MG63 (cell line): Measurements from ENCODE around the gene PRSS22. TPM values are rescaled to one million over a fixed set of nuclear protein-coding genes. Genes with fewer than 3 reads are reported as not detected.

Experiments
- DNase-seq: peaks from one replicate; pipeline ENCODE4 v3.0.0-alpha.2; 2020
- H3K27me3 ChIP-seq: fragments of 250-450 bp; sonication (Bioruptor Pico); 2 replicates; pipeline ENCODE4 v1.5.1; 2020; ENCODE audit warnings: mild to moderate bottlenecking, moderate library complexity
- H3K36me3 ChIP-seq: fragments of 250-450 bp; sonication (Bioruptor Pico); 2 replicates; pipeline ENCODE4 v1.5.1; 2020; ENCODE audit warnings: mild to moderate bottlenecking, moderate library complexity
- H3K4me3 ChIP-seq: fragments of 250-450 bp; sonication (Bioruptor Pico); 2 replicates; pipeline ENCODE4 v1.5.1; 2020; ENCODE audit warnings: mild to moderate bottlenecking, moderate library complexity
- H3K9me3 ChIP-seq: fragments of 250-450 bp; sonication (Bioruptor Pico); 2 replicates; pipeline ENCODE4 v1.5.1; 2020; ENCODE audit warnings: mild to moderate bottlenecking, moderate library complexity
- total RNA-seq: library from RNA; depleted of rRNA; stranded (reverse); fragments of >200 nt; shearing (Covaris generic); gene quantifications from 2 replicates; pipeline ENCODE4 v1.2.3, GENCODE V29; 2014; ENCODE audit warnings: low replicate concordance

PRSS22 gene
- total RNA-seq, 1 experiment from 2014 or later, result not detected

GRCh38 chr16:2826591-2827373 is 31.2 kb downstream of the PRSS22 start:
- no peaks in the 10 kb centered on the region for H3K9me3 ChIP-seq
- no peak for DNase-seq
- no peaks in the 10 kb centered on the region for H3K27me3 ChIP-seq
- H3K36me3 ChIP-seq, result no peaks in the 10 kb centered on the region
- no peak overlapping the region for H3K4me3 ChIP-seq

GRCh38 chr16:2825906-2826305 is 32.1 kb downstream of the PRSS22 start:
- Histone ChIP-seq H3K4me3 (no peak overlapping the region), H3K36me3 (no peaks in the 10 kb centered on the region), H3K27me3 (no peaks in the 10 kb centered on the region), H3K9me3 (no peaks in the 10 kb centered on the region)
- no peak for DNase-seq

GRCh38 chr16:2825049-2825742 is 32.8 kb downstream of the PRSS22 start:
- no peaks in the 10 kb centered on the region for H3K36me3 ChIP-seq
- DNase-seq, result no peak
- no peaks in the 10 kb centered on the region for H3K9me3 ChIP-seq
- H3K4me3 ChIP-seq, result no peak overlapping the region
- no peaks in the 10 kb centered on the region for H3K27me3 ChIP-seq

GRCh38 chr16:2824626-2825025 is 33.3 kb downstream of the PRSS22 start:
- no peak for DNase-seq
- no peaks in the 10 kb centered on the region for H3K9me3 ChIP-seq
- no peaks in the 10 kb centered on the region for H3K27me3 ChIP-seq
- no peak overlapping the region for H3K4me3 ChIP-seq
- H3K36me3 ChIP-seq, result no peaks in the 10 kb centered on the region

- H3K4me3 ChIP-seq, result no peak overlapping the region
- no peak for DNase-seq
- H3K36me3 ChIP-seq, result no peaks in the 10 kb centered on the region
- no peaks in the 10 kb centered on the region for H3K9me3 ChIP-seq
- no peaks in the 10 kb centered on the region for H3K27me3 ChIP-seq
Measured at GRCh38 chr16:2822496-2822895, 35.5 kb downstream of the PRSS22 start.

- DNase-seq, result no peak
- Histone ChIP-seq H3K27me3 (no peaks in the 10 kb centered on the region), H3K36me3 (no peaks in the 10 kb centered on the region), H3K4me3 (no peak overlapping the region), H3K9me3 (no peaks in the 10 kb centered on the region)
Measured at GRCh38 chr16:2822158-2822495, 35.8 kb downstream of the PRSS22 start.

GRCh38 chr16:2821487-2822157 is 36.3 kb downstream of the PRSS22 start:
- Histone ChIP-seq H3K9me3 (no peaks in the 10 kb centered on the region), H3K4me3 (no peak overlapping the region), H3K36me3 (no peaks in the 10 kb centered on the region), H3K27me3 (no peaks in the 10 kb centered on the region)
- no peak for DNase-seq

- no peaks in the 10 kb centered on the region for H3K27me3 ChIP-seq
- H3K4me3 ChIP-seq, result no peak overlapping the region
- no peaks in the 10 kb centered on the region for H3K36me3 ChIP-seq
- no peak for DNase-seq
- no peaks in the 10 kb centered on the region for H3K9me3 ChIP-seq
Measured at GRCh38 chr16:2820836-2821486, 37.0 kb downstream of the PRSS22 start.

- H3K4me3 ChIP-seq, result no peak overlapping the region
- no peaks in the 10 kb centered on the region for H3K36me3 ChIP-seq
- no peak for DNase-seq
- H3K9me3 ChIP-seq, result no peaks in the 10 kb centered on the region
- no peaks in the 10 kb centered on the region for H3K27me3 ChIP-seq
Measured at GRCh38 chr16:2819939-2820835, 37.8 kb downstream of the PRSS22 start.

- H3K4me3 ChIP-seq, result no peak overlapping the region
- no peak for DNase-seq
- H3K36me3 ChIP-seq, result no peaks in the 10 kb centered on the region
- H3K27me3 ChIP-seq, result no peaks in the 10 kb centered on the region
- H3K9me3 ChIP-seq, result no peaks in the 10 kb centered on the region
Measured at GRCh38 chr16:2819179-2819938, 38.6 kb downstream of the PRSS22 start.

GRCh38 chr16:2818272-2818876 is 39.6 kb downstream of the PRSS22 start:
- H3K27me3 ChIP-seq, result no peaks in the 10 kb centered on the region
- no peaks in the 10 kb centered on the region for H3K9me3 ChIP-seq
- no peak overlapping the region for H3K4me3 ChIP-seq
- no peaks in the 10 kb centered on the region for H3K36me3 ChIP-seq
- DNase-seq, result no peak

- H3K27me3 ChIP-seq, result no peaks in the 10 kb centered on the region
- DNase-seq, result no peak
Measured at GRCh38 chr16:2817340-2818271, 40.4 kb downstream of the PRSS22 start.

GRCh38 chr16:2816751-2817339 is 41.1 kb downstream of the PRSS22 start, which contains the start of gene PRSS21:
TSS of gene PRSS21 (plus strand) at chr16:2817237. CDS start at chr16:2817269, 32 bp downstream.
- peak within 1 kb of the TSS; percentile 21 for H3K4me3 ChIP-seq
- H3K27me3 ChIP-seq, result no peaks in the 10 kb centered on the region
- H3K36me3 ChIP-seq, result no peaks in the 10 kb centered on the region
- H3K9me3 ChIP-seq, result no peaks in the 10 kb centered on the region
- peak; percentile 59 for DNase-seq

More at GRCh38 chr16:2817340-2818271, 40.4 kb downstream of the PRSS22 start:
- Histone ChIP-seq H3K4me3 (peak overlapping the region; percentile 21), H3K36me3 (no peaks in the 10 kb centered on the region), H3K9me3 (no peaks in the 10 kb centered on the region)

- DNase-seq, result no peak
- Histone ChIP-seq H3K27me3 (no peaks in the 10 kb centered on the region), H3K36me3 (no peaks in the 10 kb centered on the region), H3K4me3 (no peak overlapping the region), H3K9me3 (no peaks in the 10 kb centered on the region)
Measured at GRCh38 chr16:2815299-2815771, 42.6 kb downstream of the PRSS22 start.
